Lower leg skin (tissue), 3 donors: ENCODE data around the gene CAGE1.

Experiments used
- CTCF ChIP-seq, 3 donors: fragments of 450-650 bp; IDR thresholded peaks; one replicate each; pipeline ENCODE4 v1.5.1; 2016; ENCODE audit warnings: antibody characterized with exemption in 3 of 3, mild to moderate bottlenecking in 3 of 3, moderate library complexity in 2 of 3
- POLR2A ChIP-seq, 2 donors: fragments of 450-650 bp; IDR thresholded peaks; one replicate each; pipeline ENCODE4 v1.6.1; 2016 to 2017; ENCODE audit warnings: antibody characterized with exemption in 2 of 2, mild to moderate bottlenecking in 1 of 2, moderate library complexity in 1 of 2

DNA sequence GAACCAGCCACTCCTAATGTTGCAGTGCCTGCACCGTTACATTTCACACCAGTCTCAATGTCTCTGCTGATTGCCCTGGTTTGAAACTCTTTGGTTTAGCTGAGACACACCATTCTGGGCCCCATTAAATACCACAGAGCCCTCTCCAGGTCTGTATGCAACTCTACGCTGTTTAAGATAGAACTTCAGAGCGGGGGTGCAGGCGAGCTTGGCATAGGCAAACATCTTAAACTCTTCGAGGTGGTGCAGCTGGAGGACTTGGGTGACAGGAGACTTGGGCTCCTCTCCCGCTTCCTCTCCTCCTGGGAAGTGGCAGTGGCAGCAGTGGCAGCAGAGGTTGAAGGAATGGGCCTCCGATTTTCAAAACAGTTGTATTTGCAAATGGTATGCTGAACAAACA, 58.1 kb downstream of the CAGE1 start:
- TF ChIP-seq CTCF (IDR thresholded peaks at IDR 0.05), result no peak
- no peak for TF ChIP-seq POLR2A (IDR thresholded peaks at IDR 0.05)
